ENCODE measurements around the gene IFITM2. TPM values are rescaled to one million over a fixed set of nuclear protein-coding genes. Genes with fewer than 3 reads are reported as not detected.
"Not testable (repeated sequence)": the region's sequence is repeated elsewhere in the genome, so short reads cannot be mapped to it uniquely, and the experiment has no call there.

Gene IFITM2
- total RNA-seq, result 51.2 and 96.8 TPM in 2 replicates
- polyA plus RNA-seq, result 434 and 714 TPM in 2 replicates
- 815 and 1,567 TPM in 2 replicates for polyA plus RNA-seq (2012)
- 887 and 1,750 TPM in 2 replicates for polyA minus RNA-seq (ENCODE audit: low replicate concordance)

GRCh38 chr11:307766-308708 lies at the start of gene IFITM2:
TSS of gene IFITM2 (plus strand) at chr11:307816. CDS start at chr11:308193, 377 bp downstream.
- H3K36me3 ChIP-seq (ENCODE audit: control insufficient read depth, insufficient read depth, low read length); H3K9me3 ChIP-seq (ENCODE audit: control insufficient read depth, insufficient read depth, low read depth, low read length); H3K4me1 ChIP-seq (ENCODE audit: control insufficient read depth, extremely low read depth, insufficient read depth, low read length); H4K20me1 ChIP-seq (ENCODE audit: control insufficient read depth, extremely low read depth, insufficient read depth, low read length); H3K27me3 ChIP-seq (ENCODE audit: control insufficient read depth, insufficient read depth, low read length): not testable (repeated sequence)
- H3K79me2 ChIP-seq (ENCODE audit: control insufficient read depth, insufficient read depth, low read length), result peaks cover 19% of the 10 kb centered on the region
- H2AFZ ChIP-seq (ENCODE audit: low read length), result peak within 1 kb of the TSS; percentile 41
- TF ChIP-seq, protein P1, sequence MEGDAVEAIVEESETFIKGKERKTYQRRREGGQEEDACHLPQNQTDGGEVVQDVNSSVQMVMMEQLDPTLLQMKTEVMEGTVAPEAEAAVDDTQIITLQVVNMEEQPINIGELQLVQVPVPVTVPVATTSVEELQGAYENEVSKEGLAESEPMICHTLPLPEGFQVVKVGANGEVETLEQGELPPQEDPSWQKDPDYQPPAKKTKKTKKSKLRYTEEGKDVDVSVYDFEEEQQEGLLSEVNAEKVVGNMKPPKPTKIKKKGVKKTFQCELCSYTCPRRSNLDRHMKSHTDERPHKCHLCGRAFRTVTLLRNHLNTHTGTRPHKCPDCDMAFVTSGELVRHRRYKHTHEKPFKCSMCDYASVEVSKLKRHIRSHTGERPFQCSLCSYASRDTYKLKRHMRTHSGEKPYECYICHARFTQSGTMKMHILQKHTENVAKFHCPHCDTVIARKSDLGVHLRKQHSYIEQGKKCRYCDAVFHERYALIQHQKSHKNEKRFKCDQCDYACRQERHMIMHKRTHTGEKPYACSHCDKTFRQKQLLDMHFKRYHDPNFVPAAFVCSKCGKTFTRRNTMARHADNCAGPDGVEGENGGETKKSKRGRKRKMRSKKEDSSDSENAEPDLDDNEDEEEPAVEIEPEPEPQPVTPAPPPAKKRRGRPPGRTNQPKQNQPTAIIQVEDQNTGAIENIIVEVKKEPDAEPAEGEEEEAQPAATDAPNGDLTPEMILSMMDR (conservative IDR thresholded peaks at IDR 0.05 in 1 of 2, IDR thresholded peaks at IDR 0.05 in 1 of 2; ENCODE audit: low read depth in 1 of 2, low read length in 2 of 2), result peak in 1 of 2 donors; percentile 5
- peak within 1 kb of the TSS; percentile 71 for H3K4me2 ChIP-seq (ENCODE audit: extremely low read depth, insufficient read depth, low read length)
- DNase-seq (ENCODE audit: low read depth in 2 of 2), result peak; percentile 78 to 94
- H3K27ac ChIP-seq (ENCODE audit: insufficient read depth, low read length), result peak within 1 kb of the TSS; percentile 86
- peak within 1 kb of the TSS; percentile 65 for H3K9ac ChIP-seq (ENCODE audit: insufficient read depth, low read length)
- H3K4me3 ChIP-seq (replicated peaks in 1 of 4; ENCODE audit: control extremely low read depth in 1 of 4, insufficient read depth in 1 of 4, low read depth in 3 of 4, low read length in 4 of 4), result peak within 1 kb of the TSS; percentile 55 to 80 (median 72)

- TF ChIP-seq, protein P1 (conservative IDR thresholded peaks at IDR 0.05 in 1 of 2, IDR thresholded peaks at IDR 0.05 in 1 of 2; ENCODE audit: low read depth in 1 of 2, low read length in 2 of 2), result no peak
- no peak for TF ChIP-seq EZH2 (IDR thresholded peaks at IDR 0.05; ENCODE audit: low read length, missing control alignments)
These were observed 48.2 kb upstream of the IFITM2 start for GRCh38 chr11:259413-259812.

GRCh38 chr11:261624-262023 lies 46.0 kb upstream of the IFITM2 start:
- no peak for TF ChIP-seq EZH2 (IDR thresholded peaks at IDR 0.05; ENCODE audit: low read length, missing control alignments)
- TF ChIP-seq, protein P1 (conservative IDR thresholded peaks at IDR 0.05 in 1 of 2, IDR thresholded peaks at IDR 0.05 in 1 of 2; ENCODE audit: low read depth in 1 of 2, low read length in 2 of 2), result no peak
- Histone ChIP-seq H3K4me1 (ENCODE audit: control insufficient read depth, extremely low read depth, insufficient read depth, low read length) (no peaks in the 10 kb centered on the region), H2AFZ (ENCODE audit: low read length) (no peak overlapping the region), H3K4me2 (ENCODE audit: extremely low read depth, insufficient read depth, low read length) (no peak overlapping the region), H3K27me3 (ENCODE audit: control insufficient read depth, insufficient read depth, low read length) (no peaks in the 10 kb centered on the region), H3K36me3 (ENCODE audit: control insufficient read depth, insufficient read depth, low read length) (no peaks in the 10 kb centered on the region), H3K4me3 (replicated peaks in 1 of 4; ENCODE audit: control extremely low read depth in 1 of 4, insufficient read depth in 1 of 4, low read depth in 3 of 4, low read length in 4 of 4) (no peak overlapping the region), H4K20me1 (ENCODE audit: control insufficient read depth, extremely low read depth, insufficient read depth, low read length) (no peaks in the 10 kb centered on the region), H3K9ac (ENCODE audit: insufficient read depth, low read length) (no peak overlapping the region), H3K9me3 (ENCODE audit: control insufficient read depth, insufficient read depth, low read depth, low read length) (no peaks in the 10 kb centered on the region), H3K79me2 (ENCODE audit: control insufficient read depth, insufficient read depth, low read length) (no peaks in the 10 kb centered on the region), H3K27ac (ENCODE audit: insufficient read depth, low read length) (no peak overlapping the region)
- DNase-seq (ENCODE audit: low read depth in 2 of 2), result no peak

More at GRCh38 chr11:259413-259812, 48.2 kb upstream of the IFITM2 start:
- Histone ChIP-seq H3K4me1 (ENCODE audit: control insufficient read depth, extremely low read depth, insufficient read depth, low read length) (no peaks in the 10 kb centered on the region), H3K4me3 (replicated peaks in 1 of 4; ENCODE audit: control extremely low read depth in 1 of 4, insufficient read depth in 1 of 4, low read depth in 3 of 4, low read length in 4 of 4) (no peak overlapping the region), H3K27ac (ENCODE audit: insufficient read depth, low read length) (no peak overlapping the region), H3K9me3 (ENCODE audit: control insufficient read depth, insufficient read depth, low read depth, low read length) (no peaks in the 10 kb centered on the region), H3K36me3 (ENCODE audit: control insufficient read depth, insufficient read depth, low read length) (no peaks in the 10 kb centered on the region), H3K4me2 (ENCODE audit: extremely low read depth, insufficient read depth, low read length) (no peak overlapping the region), H3K27me3 (ENCODE audit: control insufficient read depth, insufficient read depth, low read length) (no peaks in the 10 kb centered on the region), H2AFZ (ENCODE audit: low read length) (no peak overlapping the region), H3K79me2 (ENCODE audit: control insufficient read depth, insufficient read depth, low read length) (no peaks in the 10 kb centered on the region), H3K9ac (ENCODE audit: insufficient read depth, low read length) (no peak overlapping the region), H4K20me1 (ENCODE audit: control insufficient read depth, extremely low read depth, insufficient read depth, low read length) (no peaks in the 10 kb centered on the region)
- no peak for DNase-seq (ENCODE audit: low read depth in 2 of 2)

Data from fibroblast of lung (primary cell).